Endothelial cell of umbilical vein (primary cell): ENCODE results near the gene FJX1. TPM values are rescaled to one million over a fixed set of nuclear protein-coding genes. Genes with fewer than 3 reads are reported as not detected.

Experiments
- polyA plus RNA-seq, 4 experiments: library from polyadenylated mRNA; depleted of rRNA in 3 of 4; stranded (reverse) in 3 of 4; unstranded in 1 of 4; fragments of >200 nt; gene quantifications; 2 replicates each; pipeline versions ENCODE4 v1.2.1 to v1.2.3, GENCODE V29; 2011 to 2012; ENCODE audit warnings: missing spikeins in 1 of 4
- total RNA-seq: library from RNA; stranded (reverse); gene quantifications from 2 replicates; pipeline ENCODE4 v1.2.3, GENCODE V29; 2021

The FJX1 gene
- total and polyA plus RNA-seq, 2 donors (not counting 3 experiments of a cell fraction or from before 2014, with no cell fraction given), result 9.2 to 26.6 TPM

Other genes starting within 250 kb of the FJX1 start
- not detected in 2 replicates for gene SLC1A2, start 198.9 kb upstream of the FJX1 start, total RNA-seq
- not detected in 2 replicates for gene SLC1A2, start 198.9 kb upstream of the FJX1 start, polyA plus RNA-seq
- gene PAMR1, start 92.8 kb upstream of the FJX1 start, total RNA-seq, result not detected in 2 replicates
- not detected in 2 replicates for gene PAMR1, start 92.8 kb upstream of the FJX1 start, polyA plus RNA-seq
- gene TRIM44, start 44.3 kb downstream of the FJX1 start, total RNA-seq, result 62.3 and 72.0 TPM in 2 replicates
- gene TRIM44, start 44.3 kb downstream of the FJX1 start, polyA plus RNA-seq, result 20.9 and 31.7 TPM in 2 replicates